HepG2 (cell line): ENCODE data around the gene ATF3. TPM values are rescaled to one million over a fixed set of nuclear protein-coding genes. Genes with fewer than 3 reads are reported as not detected.
A peak's percentile ranks its signal among the peaks of the same experiment; 100 is the strongest.

ENCODE experiments used
- DNMT3B ChIP-seq: conservative IDR thresholded peaks from 2 replicates; pipeline ENCODE4 v1.6.1; 2016; ENCODE audit warnings: missing biosample characterization, control low read depth
- FIP1L1 ChIP-seq: fragments of 200-400 bp; formaldehyde crosslinking; IDR thresholded peaks from 2 replicates; pipeline ENCODE4 v1.6.1; 2018; ENCODE audit warnings: low read depth, mild to moderate bottlenecking, low read length, moderate library complexity, borderline replicate concordance; ENCODE audit not compliant: insufficient read depth
- HNRNPK ChIP-seq: fragments of 200-400 bp; formaldehyde crosslinking; IDR thresholded peaks from 2 replicates; pipeline ENCODE4 v1.6.1; 2018; ENCODE audit warnings: low read length, low read depth, moderate library complexity, mild to moderate bottlenecking; ENCODE audit not compliant: poor library complexity, severe bottlenecking
- NFIC ChIP-seq: IDR thresholded peaks from 2 replicates; pipeline ENCODE4 v1.6.1; 2012; ENCODE audit warnings: mild to moderate bottlenecking, low read length, inconsistent platforms
- SRY ChIP-seq: sonication (generic); formaldehyde crosslinking; IDR thresholded peaks from 2 replicates; pipeline ENCODE4 v1.8.0; 2022; ENCODE audit warnings: mild to moderate bottlenecking, missing genetic modification reagents
- TBP ChIP-seq: sonication (generic); formaldehyde crosslinking; IDR thresholded peaks from 2 replicates; pipeline ENCODE4 v1.5.0; 2020; ENCODE audit warnings: missing genetic modification reagents
- TBX2 ChIP-seq: sonication (generic); formaldehyde crosslinking; IDR thresholded peaks from 2 replicates; pipeline ENCODE4 v1.5.0; 2020; ENCODE audit warnings: missing genetic modification reagents, mild to moderate bottlenecking, borderline replicate concordance
- YY1 ChIP-seq: IDR thresholded peaks from 2 replicates; pipeline ENCODE4 v1.6.1; 2011; ENCODE audit warnings: low read length, low read depth, moderate library complexity, mild to moderate bottlenecking; ENCODE audit not compliant: insufficient read depth, insufficient replicate concordance
- ZMYM4 ChIP-seq: sonication (generic); formaldehyde crosslinking; IDR thresholded peaks from 2 replicates; pipeline ENCODE4 v1.8.1; 2023; ENCODE audit warnings: mild to moderate bottlenecking, missing genetic modification reagents
- ZNF143 ChIP-seq: sonication (generic); formaldehyde crosslinking; IDR thresholded peaks from 2 replicates; pipeline ENCODE4 v1.4.0; 2020; ENCODE audit warnings: missing genetic modification reagents
- ZNF235 ChIP-seq: sonication (generic); formaldehyde crosslinking; IDR thresholded peaks from 2 replicates; pipeline ENCODE4 v1.8.1; 2023; ENCODE audit warnings: mild to moderate bottlenecking, missing genetic modification reagents, borderline replicate concordance
- ZNF549 ChIP-seq: sonication (generic); formaldehyde crosslinking; IDR thresholded peaks from 2 replicates; pipeline ENCODE4 v1.5.0; 2020; ENCODE audit warnings: missing genetic modification reagents
- ZNF644 ChIP-seq: IDR thresholded peaks from 2 replicates; pipeline ENCODE4 v1.6.1; 2016; ENCODE audit warnings: low read depth
- polyA plus RNA-seq, 8 experiments: library from polyadenylated mRNA; depleted of rRNA in 3 of 8; stranded (reverse) in 7 of 8; unstranded in 1 of 8; fragments of >200 nt; fragmentation: Illumina TruSeq in 4 of 8; extraction: Trizol in 4 of 8; gene quantifications; 2 replicates each; pipeline versions ENCODE4 v1.2.1 to v1.2.3, GENCODE V29; 2011 to 2016; ENCODE audit warnings: low read depth in 4 of 8, missing spikeins in 1 of 8, mixed read lengths in 1 of 8; ENCODE audit not compliant: insufficient read depth in 1 of 8
- total RNA-seq, 5 experiments: library from RNA; depleted of rRNA; stranded (reverse); fragments of >200 nt; fragmentation: Illumina TruSeq; extraction: Trizol; gene quantifications; 2 replicates each; pipeline ENCODE4 v1.2.3, GENCODE V29; 2016; ENCODE audit warnings: low read depth in 1 of 5
- TF ChIP-seq, protein P1 (sequence below): sonication (generic); formaldehyde crosslinking; IDR thresholded peaks from 2 replicates; pipeline ENCODE4 v1.8.1; 2023; ENCODE audit warnings: mild to moderate bottlenecking, missing genetic modification reagents, borderline replicate concordance
- TF ChIP-seq, protein P2 (sequence below), 2 experiments: sonication (generic) in 1 of 2; formaldehyde crosslinking in 1 of 2; IDR thresholded peaks; 2 replicates each; pipeline versions ENCODE4 v1.5.1 to v1.6.1; 2011 to 2020; ENCODE audit warnings: borderline replicate concordance in 1 of 2, low read depth in 1 of 2, low read length in 1 of 2, mild to moderate bottlenecking in 1 of 2, missing genetic modification reagents in 1 of 2, moderate library complexity in 1 of 2
- TF ChIP-seq, protein P3 (sequence below): sonication (generic); formaldehyde crosslinking; IDR thresholded peaks from 2 replicates; pipeline ENCODE4 v1.4.0; 2020; ENCODE audit warnings: missing genetic modification reagents, borderline replicate concordance
- TF ChIP-seq, protein P4 (sequence below): sonication (generic); formaldehyde crosslinking; IDR thresholded peaks from 2 replicates; pipeline ENCODE4 v1.4.0; 2020; ENCODE audit warnings: missing genetic modification reagents, borderline replicate concordance

Gene ATF3
- total and polyA plus RNA-seq, 2 of the 13 experiments (the other 11 are each of a cell fraction or from before 2014, with no cell fraction given), result 5.0 to 13.0 TPM

DNA sequence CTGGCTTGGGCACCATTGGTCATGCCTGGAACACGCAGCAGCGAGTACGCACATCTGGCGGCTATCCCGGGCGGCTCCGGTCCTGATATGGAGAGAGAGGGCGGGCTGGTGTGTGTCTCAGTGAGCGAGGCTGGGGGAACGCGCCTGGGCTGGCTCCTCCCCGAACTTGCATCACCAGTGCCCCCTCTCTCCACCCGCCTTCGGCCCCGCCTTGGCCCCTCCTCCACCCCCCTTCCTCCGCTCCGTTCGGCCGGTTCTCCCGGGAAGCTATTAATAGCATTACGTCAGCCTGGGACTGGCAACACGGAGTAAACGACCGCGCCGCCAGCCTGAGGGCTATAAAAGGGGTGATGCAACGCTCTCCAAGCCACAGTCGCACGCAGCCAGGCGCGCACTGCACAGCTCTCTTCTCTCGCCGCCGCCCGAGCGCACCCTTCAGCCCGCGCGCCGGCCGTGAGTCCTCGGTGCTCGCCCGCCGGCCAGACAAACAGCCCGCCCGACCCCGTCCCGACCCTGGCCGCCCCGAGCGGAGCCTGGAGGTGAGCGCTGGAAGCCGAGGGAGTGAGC, at the start of gene ATF3 (continued):
- TF ChIP-seq, protein P1, sequence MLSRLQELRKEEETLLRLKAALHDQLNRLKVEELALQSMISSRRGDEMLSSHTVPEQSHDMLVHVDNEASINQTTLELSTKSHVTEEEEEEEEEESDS (CRISPR knock-in tag), result 0 out of 2 replicates have a peak, but pooled peaks have one; percentile 13
- no peak for TF ChIP-seq ZNF143 (CRISPR knock-in tag)
- peak; percentile 62 for TF ChIP-seq HNRNPK
- TF ChIP-seq, protein P2, sequence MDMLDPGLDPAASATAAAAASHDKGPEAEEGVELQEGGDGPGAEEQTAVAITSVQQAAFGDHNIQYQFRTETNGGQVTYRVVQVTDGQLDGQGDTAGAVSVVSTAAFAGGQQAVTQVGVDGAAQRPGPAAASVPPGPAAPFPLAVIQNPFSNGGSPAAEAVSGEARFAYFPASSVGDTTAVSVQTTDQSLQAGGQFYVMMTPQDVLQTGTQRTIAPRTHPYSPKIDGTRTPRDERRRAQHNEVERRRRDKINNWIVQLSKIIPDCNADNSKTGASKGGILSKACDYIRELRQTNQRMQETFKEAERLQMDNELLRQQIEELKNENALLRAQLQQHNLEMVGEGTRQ (IDR thresholded peaks at IDR 0.05; ENCODE audit: low read depth, low read length), result no peak
- TF ChIP-seq, protein P2 (CRISPR knock-in tag; IDR thresholded peaks at IDR 0.05; ENCODE audit: borderline replicate concordance), result peak; percentile 59; the same call in 1 of the 2 replicates
- TF ChIP-seq TBP (CRISPR knock-in tag), result no peak
- TF ChIP-seq, protein P3, sequence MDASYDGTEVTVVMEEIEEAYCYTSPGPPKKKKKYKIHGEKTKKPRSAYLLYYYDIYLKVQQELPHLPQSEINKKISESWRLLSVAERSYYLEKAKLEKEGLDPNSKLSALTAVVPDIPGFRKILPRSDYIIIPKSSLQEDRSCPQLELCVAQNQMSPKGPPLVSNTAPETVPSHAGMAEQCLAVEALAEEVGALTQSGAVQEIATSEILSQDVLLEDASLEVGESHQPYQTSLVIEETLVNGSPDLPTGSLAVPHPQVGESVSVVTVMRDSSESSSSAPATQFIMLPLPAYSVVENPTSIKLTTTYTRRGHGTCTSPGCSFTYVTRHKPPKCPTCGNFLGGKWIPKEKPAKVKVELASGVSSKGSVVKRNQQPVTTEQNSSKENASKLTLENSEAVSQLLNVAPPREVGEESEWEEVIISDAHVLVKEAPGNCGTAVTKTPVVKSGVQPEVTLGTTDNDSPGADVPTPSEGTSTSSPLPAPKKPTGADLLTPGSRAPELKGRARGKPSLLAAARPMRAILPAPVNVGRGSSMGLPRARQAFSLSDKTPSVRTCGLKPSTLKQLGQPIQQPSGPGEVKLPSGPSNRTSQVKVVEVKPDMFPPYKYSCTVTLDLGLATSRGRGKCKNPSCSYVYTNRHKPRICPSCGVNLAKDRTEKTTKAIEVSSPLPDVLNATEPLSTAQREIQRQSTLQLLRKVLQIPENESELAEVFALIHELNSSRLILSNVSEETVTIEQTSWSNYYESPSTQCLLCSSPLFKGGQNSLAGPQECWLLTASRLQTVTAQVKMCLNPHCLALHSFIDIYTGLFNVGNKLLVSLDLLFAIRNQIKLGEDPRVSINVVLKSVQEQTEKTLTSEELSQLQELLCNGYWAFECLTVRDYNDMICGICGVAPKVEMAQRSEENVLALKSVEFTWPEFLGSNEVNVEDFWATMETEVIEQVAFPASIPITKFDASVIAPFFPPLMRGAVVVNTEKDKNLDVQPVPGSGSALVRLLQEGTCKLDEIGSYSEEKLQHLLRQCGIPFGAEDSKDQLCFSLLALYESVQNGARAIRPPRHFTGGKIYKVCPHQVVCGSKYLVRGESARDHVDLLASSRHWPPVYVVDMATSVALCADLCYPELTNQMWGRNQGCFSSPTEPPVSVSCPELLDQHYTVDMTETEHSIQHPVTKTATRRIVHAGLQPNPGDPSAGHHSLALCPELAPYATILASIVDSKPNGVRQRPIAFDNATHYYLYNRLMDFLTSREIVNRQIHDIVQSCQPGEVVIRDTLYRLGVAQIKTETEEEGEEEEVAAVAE (CRISPR knock-in tag), result no peak
- no peak for TF ChIP-seq ZNF644
- no peak for TF ChIP-seq NFIC
- TF ChIP-seq TBX2 (CRISPR knock-in tag), result no peak
- TF ChIP-seq, protein P4, sequence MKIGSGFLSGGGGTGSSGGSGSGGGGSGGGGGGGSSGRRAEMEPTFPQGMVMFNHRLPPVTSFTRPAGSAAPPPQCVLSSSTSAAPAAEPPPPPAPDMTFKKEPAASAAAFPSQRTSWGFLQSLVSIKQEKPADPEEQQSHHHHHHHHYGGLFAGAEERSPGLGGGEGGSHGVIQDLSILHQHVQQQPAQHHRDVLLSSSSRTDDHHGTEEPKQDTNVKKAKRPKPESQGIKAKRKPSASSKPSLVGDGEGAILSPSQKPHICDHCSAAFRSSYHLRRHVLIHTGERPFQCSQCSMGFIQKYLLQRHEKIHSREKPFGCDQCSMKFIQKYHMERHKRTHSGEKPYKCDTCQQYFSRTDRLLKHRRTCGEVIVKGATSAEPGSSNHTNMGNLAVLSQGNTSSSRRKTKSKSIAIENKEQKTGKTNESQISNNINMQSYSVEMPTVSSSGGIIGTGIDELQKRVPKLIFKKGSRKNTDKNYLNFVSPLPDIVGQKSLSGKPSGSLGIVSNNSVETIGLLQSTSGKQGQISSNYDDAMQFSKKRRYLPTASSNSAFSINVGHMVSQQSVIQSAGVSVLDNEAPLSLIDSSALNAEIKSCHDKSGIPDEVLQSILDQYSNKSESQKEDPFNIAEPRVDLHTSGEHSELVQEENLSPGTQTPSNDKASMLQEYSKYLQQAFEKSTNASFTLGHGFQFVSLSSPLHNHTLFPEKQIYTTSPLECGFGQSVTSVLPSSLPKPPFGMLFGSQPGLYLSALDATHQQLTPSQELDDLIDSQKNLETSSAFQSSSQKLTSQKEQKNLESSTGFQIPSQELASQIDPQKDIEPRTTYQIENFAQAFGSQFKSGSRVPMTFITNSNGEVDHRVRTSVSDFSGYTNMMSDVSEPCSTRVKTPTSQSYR (CRISPR knock-in tag), result no peak; the same call in 1 of the 2 replicates
- TF ChIP-seq ZMYM4 (CRISPR knock-in tag), result peak; percentile 89
- TF ChIP-seq ZNF235 (CRISPR knock-in tag), result peak; percentile 44; the same call in 1 of the 2 replicates
- TF ChIP-seq SRY (CRISPR knock-in tag), result peak; percentile 73; the same call in 1 of the 2 replicates
- no peak for TF ChIP-seq YY1
- TF ChIP-seq FIP1L1, result no peak
- no peak for TF ChIP-seq DNMT3B (CRISPR knock-in tag)
- no peak for TF ChIP-seq ZNF549 (CRISPR knock-in tag)
